Sigmoid colon (tissue), 4 donors: ENCODE measurements around the gene KCTD17.

ENCODE experiments used
- EP300 ChIP-seq, 4 donors: sonication (generic); formaldehyde crosslinking; IDR thresholded peaks; one replicate each; pipeline ENCODE4 v1.6.1; 2017; ENCODE audit warnings: antibody characterized with exemption in 4 of 4
- POLR2A ChIP-seq, 2 donors: fragments of 450-650 bp; IDR thresholded peaks; one replicate each; pipeline ENCODE4 v1.6.1; 2016; ENCODE audit warnings: antibody characterized with exemption in 2 of 2, mild to moderate bottlenecking in 2 of 2, moderate library complexity in 2 of 2
- POLR2AphosphoS5 ChIP-seq, 4 donors: sonication (generic); formaldehyde crosslinking; IDR thresholded peaks; one replicate each; pipeline ENCODE4 v1.6.1; 2017; ENCODE audit warnings: antibody characterized with exemption in 4 of 4
- TF ChIP-seq, protein P1 (sequence below), 4 experiments: fragments of 450-650 bp in 3 of 4; fragments of 200-600 bp in 1 of 4; IDR thresholded peaks; one replicate each; pipeline ENCODE4 v1.5.1; 2016 to 2019; ENCODE audit warnings: antibody characterized with exemption in 4 of 4, mild to moderate bottlenecking in 3 of 4, moderate library complexity in 2 of 4

DNA sequence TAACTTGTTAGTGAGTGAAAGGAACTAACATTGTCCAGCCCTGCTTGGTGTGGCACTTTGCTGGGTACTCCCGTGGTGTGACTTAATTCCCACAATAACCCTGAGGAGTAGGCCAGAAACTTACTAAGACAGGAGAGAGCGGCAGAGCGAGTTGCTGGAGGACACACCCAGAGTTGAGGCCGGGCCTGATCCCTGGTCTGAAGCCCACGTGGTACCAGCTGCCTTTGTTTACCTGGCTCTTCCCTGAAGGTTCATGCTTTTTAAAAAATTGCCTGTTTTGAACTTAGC, 31.4 kb upstream of the KCTD17 start:
- TF ChIP-seq POLR2AphosphoS5 (IDR thresholded peaks at IDR 0.05) = peak in 1 of 4 donors; percentile 0
- TF ChIP-seq, protein P1, sequence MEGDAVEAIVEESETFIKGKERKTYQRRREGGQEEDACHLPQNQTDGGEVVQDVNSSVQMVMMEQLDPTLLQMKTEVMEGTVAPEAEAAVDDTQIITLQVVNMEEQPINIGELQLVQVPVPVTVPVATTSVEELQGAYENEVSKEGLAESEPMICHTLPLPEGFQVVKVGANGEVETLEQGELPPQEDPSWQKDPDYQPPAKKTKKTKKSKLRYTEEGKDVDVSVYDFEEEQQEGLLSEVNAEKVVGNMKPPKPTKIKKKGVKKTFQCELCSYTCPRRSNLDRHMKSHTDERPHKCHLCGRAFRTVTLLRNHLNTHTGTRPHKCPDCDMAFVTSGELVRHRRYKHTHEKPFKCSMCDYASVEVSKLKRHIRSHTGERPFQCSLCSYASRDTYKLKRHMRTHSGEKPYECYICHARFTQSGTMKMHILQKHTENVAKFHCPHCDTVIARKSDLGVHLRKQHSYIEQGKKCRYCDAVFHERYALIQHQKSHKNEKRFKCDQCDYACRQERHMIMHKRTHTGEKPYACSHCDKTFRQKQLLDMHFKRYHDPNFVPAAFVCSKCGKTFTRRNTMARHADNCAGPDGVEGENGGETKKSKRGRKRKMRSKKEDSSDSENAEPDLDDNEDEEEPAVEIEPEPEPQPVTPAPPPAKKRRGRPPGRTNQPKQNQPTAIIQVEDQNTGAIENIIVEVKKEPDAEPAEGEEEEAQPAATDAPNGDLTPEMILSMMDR (IDR thresholded peaks at IDR 0.05) = no peak
- TF ChIP-seq EP300 (IDR thresholded peaks at IDR 0.05) = no peak
- no peak for TF ChIP-seq POLR2A (IDR thresholded peaks at IDR 0.05)
